Neutrophil (primary cell): Measurements from ENCODE around the gene STK10.

Experiments
- H3K27ac ChIP-seq: fragments of 200-600 bp; sonication (generic); 2 replicates; pipeline ENCODE4 v1.5.1; 2016; ENCODE audit warnings: mild to moderate bottlenecking, moderate library complexity
- H3K27me3 ChIP-seq: fragments of 200-600 bp; sonication (generic); 2 replicates; pipeline ENCODE4 v1.6.0; 2016; ENCODE audit warnings: mild to moderate bottlenecking
- H3K36me3 ChIP-seq: fragments of 200-600 bp; sonication (generic); 2 replicates; pipeline ENCODE4 v1.5.1; 2017
- H3K4me1 ChIP-seq, 2 experiments: fragments of 200-600 bp in 1 of 2; sonication (generic) in 1 of 2; 1 replicate in 1 of 2; 2 replicates in 1 of 2; pipeline versions ENCODE4 v1.5.1 to v1.6.1; 2013 to 2016; ENCODE audit warnings: low read depth in 1 of 2, low read length in 1 of 2, mild to moderate bottlenecking in 1 of 2, moderate library complexity in 1 of 2; ENCODE audit not compliant: control insufficient read depth in 1 of 2, insufficient read depth in 1 of 2
- H3K4me3 ChIP-seq, 2 experiments: fragments of 200-600 bp in 1 of 2; sonication (generic) in 1 of 2; 1 replicate in 1 of 2; 2 replicates in 1 of 2; pipeline ENCODE4 v1.5.1; 2013 to 2016; ENCODE audit warnings: low read depth in 1 of 2, low read length in 1 of 2, mild to moderate bottlenecking in 1 of 2, moderate library complexity in 1 of 2
- H3K9me3 ChIP-seq: fragments of 200-600 bp; sonication (generic); 2 replicates; pipeline ENCODE4 v1.5.1; 2016
- TF ChIP-seq, protein P1 (sequence below): fragments of 200-600 bp; sonication (generic); IDR thresholded peaks from 2 replicates; pipeline ENCODE4 v1.5.1; 2016; ENCODE audit warnings: antibody characterized with exemption

STK10 gene

DNA sequence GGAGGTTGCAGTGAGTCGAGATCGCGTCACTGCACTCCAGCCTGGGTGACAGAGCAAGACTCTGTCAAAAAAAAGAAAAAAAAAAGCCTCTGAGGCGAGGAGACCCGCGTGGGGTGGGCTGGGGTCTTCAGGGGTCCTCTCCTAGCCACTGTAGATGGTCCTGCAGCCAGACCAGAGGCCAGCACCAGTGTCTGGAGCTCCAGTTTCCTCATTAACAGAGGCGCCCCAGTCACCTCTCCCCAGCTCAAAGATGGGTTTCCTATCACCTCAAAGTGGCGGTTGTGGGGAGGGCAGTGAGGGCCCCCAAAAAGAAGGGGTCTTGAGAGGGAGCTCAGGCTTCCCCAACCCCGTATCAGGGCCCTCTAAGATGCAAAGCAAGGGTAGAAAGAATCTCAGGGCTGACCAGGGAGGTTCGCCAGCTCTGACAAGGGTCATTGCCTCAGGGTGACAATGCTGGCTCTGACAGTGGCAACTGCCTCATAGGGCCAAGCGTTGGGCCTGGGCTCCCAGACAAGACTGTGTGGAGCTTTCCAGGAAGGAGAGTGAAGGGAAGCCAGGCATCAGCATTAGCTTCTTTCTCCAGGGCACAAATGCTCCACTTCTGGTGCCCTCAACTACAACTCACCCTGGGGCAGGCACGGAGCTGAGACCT is 15.0 kb downstream of the STK10 start:
- H3K36me3 ChIP-seq: peaks cover 41% of the 10 kb centered on the region
- peak overlapping the region; percentile 96 for H3K27ac ChIP-seq
- TF ChIP-seq, protein P1, sequence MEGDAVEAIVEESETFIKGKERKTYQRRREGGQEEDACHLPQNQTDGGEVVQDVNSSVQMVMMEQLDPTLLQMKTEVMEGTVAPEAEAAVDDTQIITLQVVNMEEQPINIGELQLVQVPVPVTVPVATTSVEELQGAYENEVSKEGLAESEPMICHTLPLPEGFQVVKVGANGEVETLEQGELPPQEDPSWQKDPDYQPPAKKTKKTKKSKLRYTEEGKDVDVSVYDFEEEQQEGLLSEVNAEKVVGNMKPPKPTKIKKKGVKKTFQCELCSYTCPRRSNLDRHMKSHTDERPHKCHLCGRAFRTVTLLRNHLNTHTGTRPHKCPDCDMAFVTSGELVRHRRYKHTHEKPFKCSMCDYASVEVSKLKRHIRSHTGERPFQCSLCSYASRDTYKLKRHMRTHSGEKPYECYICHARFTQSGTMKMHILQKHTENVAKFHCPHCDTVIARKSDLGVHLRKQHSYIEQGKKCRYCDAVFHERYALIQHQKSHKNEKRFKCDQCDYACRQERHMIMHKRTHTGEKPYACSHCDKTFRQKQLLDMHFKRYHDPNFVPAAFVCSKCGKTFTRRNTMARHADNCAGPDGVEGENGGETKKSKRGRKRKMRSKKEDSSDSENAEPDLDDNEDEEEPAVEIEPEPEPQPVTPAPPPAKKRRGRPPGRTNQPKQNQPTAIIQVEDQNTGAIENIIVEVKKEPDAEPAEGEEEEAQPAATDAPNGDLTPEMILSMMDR: no peak
- H3K27me3 ChIP-seq: no peaks in the 10 kb centered on the region
- peaks cover 88 to 97% of the 10 kb centered on the region in 2 experiments for H3K4me1 ChIP-seq
- no peaks in the 10 kb centered on the region for H3K9me3 ChIP-seq
- H3K4me3 ChIP-seq: peak overlapping the region; percentile 74 to 76

- Histone ChIP-seq H3K4me1 (peaks cover 70 to 92% of the 10 kb centered on the region in 2 experiments), H3K27me3 (no peaks in the 10 kb centered on the region), H3K9me3 (no peaks in the 10 kb centered on the region), H3K36me3 (peaks cover 46% of the 10 kb centered on the region), H3K4me3 (no peak overlapping the region), H3K27ac (peak overlapping the region; percentile 96)
- TF ChIP-seq, protein P1: no peak
These were observed 16.9 kb downstream of the STK10 start for GRCh38 chr5:172171118-172171517.

- H3K36me3 ChIP-seq: peaks cover 50% of the 10 kb centered on the region
- peak overlapping the region; percentile 96 for H3K27ac ChIP-seq
- TF ChIP-seq, protein P1: no peak
- no peaks in the 10 kb centered on the region for H3K27me3 ChIP-seq
- H3K9me3 ChIP-seq: no peaks in the 10 kb centered on the region
- peaks cover 61 to 84% of the 10 kb centered on the region in 2 experiments for H3K4me1 ChIP-seq
- no peak overlapping the region for H3K4me3 ChIP-seq
These were observed 17.7 kb downstream of the STK10 start for GRCh38 chr5:172170251-172170701.

DNA sequence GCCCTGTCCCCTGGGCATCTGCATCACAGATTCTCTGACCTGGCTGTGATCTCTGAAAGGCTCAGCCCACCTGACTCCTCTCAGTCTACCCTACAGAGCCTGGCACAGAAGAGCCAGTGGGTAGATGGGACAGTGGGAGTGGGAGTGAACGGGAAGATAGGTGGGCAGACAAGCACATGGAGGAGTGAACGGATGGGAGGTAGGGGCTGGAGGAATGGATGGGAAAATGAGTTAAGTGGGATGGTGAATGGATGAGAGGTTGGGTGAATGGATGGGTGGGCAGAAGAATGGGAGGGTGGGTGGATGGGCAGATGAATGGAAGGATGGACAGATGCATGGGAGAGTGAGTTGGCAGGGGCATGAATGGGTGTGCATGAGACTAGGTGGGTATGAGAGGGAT is 18.8 kb downstream of the STK10 start:
- TF ChIP-seq, protein P1: no peak

DNA sequence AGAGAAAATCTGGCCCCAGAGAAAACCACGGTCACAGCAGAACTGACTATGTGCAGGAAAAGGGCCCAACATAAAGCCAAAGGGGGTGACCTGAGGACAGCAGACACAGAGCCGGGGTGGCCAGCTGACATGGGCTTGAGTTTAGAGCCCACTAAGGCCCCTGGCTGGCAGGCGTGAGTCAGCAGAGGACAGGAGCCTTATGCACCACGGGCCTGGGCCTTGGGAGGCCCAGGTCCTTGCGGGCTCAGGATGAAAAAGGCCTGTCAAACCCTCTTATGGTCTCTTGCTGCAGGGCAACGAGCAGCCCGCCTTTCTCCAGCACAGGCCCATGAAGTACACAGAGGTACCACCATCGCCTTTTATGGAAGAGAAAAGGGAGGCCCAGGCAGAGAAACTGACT is 19.7 kb downstream of the STK10 start:
- H3K27ac ChIP-seq: peak overlapping the region; percentile 96
- H3K4me3 ChIP-seq: no peak overlapping the region
- peaks cover 51 to 82% of the 10 kb centered on the region in 2 experiments for H3K4me1 ChIP-seq
- TF ChIP-seq, protein P1: no peak
- no peaks in the 10 kb centered on the region for H3K9me3 ChIP-seq
- H3K36me3 ChIP-seq: peaks cover 57% of the 10 kb centered on the region
- no peaks in the 10 kb centered on the region for H3K27me3 ChIP-seq

More for the DNA sequence above, 18.8 kb downstream of the STK10 start:
- Histone ChIP-seq H3K4me3 (no peak overlapping the region), H3K9me3 (no peaks in the 10 kb centered on the region), H3K27me3 (no peaks in the 10 kb centered on the region), H3K27ac (peak overlapping the region; percentile 96), H3K4me1 (peaks cover 55 to 84% of the 10 kb centered on the region in 2 experiments), H3K36me3 (peaks cover 56% of the 10 kb centered on the region)
